ENCODE data around the gene MBP.

DNA sequence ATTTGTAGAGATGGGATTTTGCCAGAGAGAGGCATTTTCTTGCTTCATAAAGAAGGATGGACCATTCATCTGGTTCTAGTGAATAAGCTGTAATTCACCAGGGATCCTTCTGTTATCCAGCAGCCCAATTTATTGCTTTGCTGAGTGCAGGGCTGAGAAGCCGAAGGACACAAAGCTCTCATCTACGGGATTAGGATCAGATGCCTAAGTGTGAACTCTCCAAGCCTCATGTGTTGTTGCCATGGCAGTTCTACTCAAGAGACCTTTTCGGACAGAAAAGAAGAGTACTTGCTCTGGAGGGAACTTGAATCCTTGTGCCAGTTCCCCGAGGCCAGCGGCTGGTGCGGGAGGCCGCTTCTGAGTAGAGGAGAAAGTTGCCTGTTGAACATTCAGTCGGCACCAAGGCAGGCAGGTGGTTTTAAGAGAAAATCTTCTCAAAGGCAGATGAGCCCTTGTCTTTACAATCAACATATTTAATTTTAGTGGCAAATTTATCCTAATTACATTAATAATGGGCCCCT is 38.4 kb upstream of the MBP start:
- TF ChIP-seq EP300 (IDR thresholded peaks at IDR 0.05; ENCODE audit: borderline replicate concordance) (no peak), RAD21 (IDR thresholded peaks at IDR 0.05; ENCODE audit: low read depth) (no peak), TAF1 (IDR thresholded peaks at IDR 0.05; ENCODE audit: low read depth) (no peak), FOXM1 (IDR thresholded peaks at IDR 0.05; ENCODE audit: borderline replicate concordance, low read depth) (no peak), NFIC (IDR thresholded peaks at IDR 0.05) (no peak), CREB1 (IDR thresholded peaks at IDR 0.05; ENCODE audit: low read depth) (no peak), TCF12 (IDR thresholded peaks at IDR 0.05; ENCODE audit: low read depth) (no peak), YY1 (IDR thresholded peaks at IDR 0.05; ENCODE audit: low read depth) (no peak), TEAD4 (IDR thresholded peaks at IDR 0.05) (no peak)
- TF ChIP-seq, protein P1, sequence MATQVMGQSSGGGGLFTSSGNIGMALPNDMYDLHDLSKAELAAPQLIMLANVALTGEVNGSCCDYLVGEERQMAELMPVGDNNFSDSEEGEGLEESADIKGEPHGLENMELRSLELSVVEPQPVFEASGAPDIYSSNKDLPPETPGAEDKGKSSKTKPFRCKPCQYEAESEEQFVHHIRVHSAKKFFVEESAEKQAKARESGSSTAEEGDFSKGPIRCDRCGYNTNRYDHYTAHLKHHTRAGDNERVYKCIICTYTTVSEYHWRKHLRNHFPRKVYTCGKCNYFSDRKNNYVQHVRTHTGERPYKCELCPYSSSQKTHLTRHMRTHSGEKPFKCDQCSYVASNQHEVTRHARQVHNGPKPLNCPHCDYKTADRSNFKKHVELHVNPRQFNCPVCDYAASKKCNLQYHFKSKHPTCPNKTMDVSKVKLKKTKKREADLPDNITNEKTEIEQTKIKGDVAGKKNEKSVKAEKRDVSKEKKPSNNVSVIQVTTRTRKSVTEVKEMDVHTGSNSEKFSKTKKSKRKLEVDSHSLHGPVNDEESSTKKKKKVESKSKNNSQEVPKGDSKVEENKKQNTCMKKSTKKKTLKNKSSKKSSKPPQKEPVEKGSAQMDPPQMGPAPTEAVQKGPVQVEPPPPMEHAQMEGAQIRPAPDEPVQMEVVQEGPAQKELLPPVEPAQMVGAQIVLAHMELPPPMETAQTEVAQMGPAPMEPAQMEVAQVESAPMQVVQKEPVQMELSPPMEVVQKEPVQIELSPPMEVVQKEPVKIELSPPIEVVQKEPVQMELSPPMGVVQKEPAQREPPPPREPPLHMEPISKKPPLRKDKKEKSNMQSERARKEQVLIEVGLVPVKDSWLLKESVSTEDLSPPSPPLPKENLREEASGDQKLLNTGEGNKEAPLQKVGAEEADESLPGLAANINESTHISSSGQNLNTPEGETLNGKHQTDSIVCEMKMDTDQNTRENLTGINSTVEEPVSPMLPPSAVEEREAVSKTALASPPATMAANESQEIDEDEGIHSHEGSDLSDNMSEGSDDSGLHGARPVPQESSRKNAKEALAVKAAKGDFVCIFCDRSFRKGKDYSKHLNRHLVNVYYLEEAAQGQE (IDR thresholded peaks at IDR 0.05; ENCODE audit: low read depth), result no peak
- TF ChIP-seq, protein P2, sequence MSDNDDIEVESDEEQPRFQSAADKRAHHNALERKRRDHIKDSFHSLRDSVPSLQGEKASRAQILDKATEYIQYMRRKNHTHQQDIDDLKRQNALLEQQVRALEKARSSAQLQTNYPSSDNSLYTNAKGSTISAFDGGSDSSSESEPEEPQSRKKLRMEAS (IDR thresholded peaks at IDR 0.05), result no peak
- TF ChIP-seq, protein P3, sequence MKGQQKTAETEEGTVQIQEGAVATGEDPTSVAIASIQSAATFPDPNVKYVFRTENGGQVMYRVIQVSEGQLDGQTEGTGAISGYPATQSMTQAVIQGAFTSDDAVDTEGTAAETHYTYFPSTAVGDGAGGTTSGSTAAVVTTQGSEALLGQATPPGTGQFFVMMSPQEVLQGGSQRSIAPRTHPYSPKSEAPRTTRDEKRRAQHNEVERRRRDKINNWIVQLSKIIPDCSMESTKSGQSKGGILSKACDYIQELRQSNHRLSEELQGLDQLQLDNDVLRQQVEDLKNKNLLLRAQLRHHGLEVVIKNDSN (IDR thresholded peaks at IDR 0.05), result no peak
